ENCODE results near the gene PRR33. TPM values are rescaled to one million over a fixed set of nuclear protein-coding genes. Genes with fewer than 3 reads are reported as not detected.

PRR33 gene
- total RNA-seq, 1 experiment from 2014 or later: not detected

GRCh38 chr11:1879941-1880720 is 11.6 kb downstream of the PRR33 start:
- intact Hi-C loops (cut with micrococcal nuclease): loop anchor here (5.0 kb wide), 2 partner anchors 37 to 228 kb away; partner anchors contain the start of gene TNNT3
- Histone ChIP-seq H3K4me1 (ENCODE audit: control insufficient read depth in 1 of 2, insufficient read depth in 2 of 2, low read length in 2 of 2) (peaks cover 0 to 4% of the 10 kb centered on the region in 2 experiments; a peak in 1 of 4 replicates), H3K9me3 (ENCODE audit: control insufficient read depth in 1 of 2, insufficient read depth in 1 of 2, low read depth in 1 of 2, low read length in 2 of 2) (no peaks in the 10 kb centered on the region), H4K20me1 (ENCODE audit: insufficient read depth) (no peaks in the 10 kb centered on the region), H2AFZ (ENCODE audit: low read depth, low read length, poor library complexity, severe bottlenecking) (no peak overlapping the region), H3K4me2 (ENCODE audit: low read length) (no peak overlapping the region), H3K79me2 (ENCODE audit: insufficient read depth, low read length) (no peaks in the 10 kb centered on the region), H3K4me3 (replicated peaks in 1 of 2; ENCODE audit: low read depth in 1 of 2, low read length in 2 of 2) (no peak overlapping the region), H3K27me3 (ENCODE audit: insufficient read depth, low read length) (0 out of 2 replicates have a peak, but pooled peaks cover 2% of the 10 kb centered on the region), H3K9ac (ENCODE audit: low read length) (no peak overlapping the region), H3K36me3 (ENCODE audit: control insufficient read depth in 1 of 2, insufficient read depth in 2 of 2, low read length in 2 of 2) (no peaks in the 10 kb centered on the region), H3K27ac (ENCODE audit: low read depth, low read length) (no peak overlapping the region), H3K9me2 (ENCODE audit: insufficient read depth) (no peaks in the 10 kb centered on the region)
- BruUV-seq (replicated peaks): no TSS peak
- ATAC-seq: no peak
- no peak for TF ChIP-seq SIN3A (IDR thresholded peaks at IDR 0.05; ENCODE audit: low read depth)
- TF ChIP-seq EGR1 (IDR thresholded peaks at IDR 0.05; ENCODE audit: low read depth): no peak
- TF ChIP-seq ZBTB33 (IDR thresholded peaks at IDR 0.05; ENCODE audit: extremely low read depth, insufficient replicate concordance, low read length): no peak
- no peak for TF ChIP-seq CBX3 (IDR thresholded peaks at IDR 0.05; ENCODE audit: low read depth)
- no peak for TF ChIP-seq CTCF (IDR thresholded peaks at IDR 0.05 in 2 of 3, conservative IDR thresholded peaks at IDR 0.05 in 1 of 3; ENCODE audit: borderline replicate concordance in 1 of 3, insufficient read depth in 1 of 3, low read depth in 2 of 3, low read length in 2 of 3)
- TF ChIP-seq TCF7L2 (IDR thresholded peaks at IDR 0.05; ENCODE audit: borderline replicate concordance, extremely low read depth, insufficient read depth, insufficient read length): no peak
- TF ChIP-seq EZH2phosphoT487 (IDR thresholded peaks at IDR 0.05; ENCODE audit: borderline replicate concordance): no peak
- TF ChIP-seq MAX (IDR thresholded peaks at IDR 0.05): no peak
- no peak for TF ChIP-seq SRF (IDR thresholded peaks at IDR 0.05; ENCODE audit: low read depth)
- no peak for TF ChIP-seq JUND (IDR thresholded peaks at IDR 0.05)
- TF ChIP-seq ATF3 (IDR thresholded peaks at IDR 0.05): no peak
- TF ChIP-seq SP1 (IDR thresholded peaks at IDR 0.05; ENCODE audit: low read depth): no peak
- TF ChIP-seq ZNF274 (IDR thresholded peaks at IDR 0.05; ENCODE audit: low read depth, low read length): no peak
- TF ChIP-seq POLR2A (IDR thresholded peaks at IDR 0.05; ENCODE audit: borderline replicate concordance, extremely low read depth, insufficient read depth, insufficient read length): no peak
- CTCF ChIA-PET: no interaction called here
- DNase-seq (ENCODE audit: low read depth, low spot score): no peak
- RAD21 ChIA-PET (ENCODE audit: low non-redundant PET in 1 of 2, low total read pairs in 2 of 2, uncharacterized antibody in 2 of 2, unreplicated experiment in 2 of 2): no interaction called here
- POLR2A ChIA-PET: no interaction called here
